K562 (cell line): ENCODE measurements around the gene LY6G6F. TPM values are rescaled to one million over a fixed set of nuclear protein-coding genes. Genes with fewer than 3 reads are reported as not detected.
A peak's percentile ranks its signal among the peaks of the same experiment; 100 is the strongest.

Experiments
- DEAF1 ChIP-seq: fragments of 450-650 bp; formaldehyde crosslinking; IDR thresholded peaks from 2 replicates; pipeline ENCODE4 v1.4.0; 2020; ENCODE audit warnings: mild to moderate bottlenecking, moderate library complexity
- E2F4 ChIP-seq: sonication (generic); formaldehyde crosslinking; IDR thresholded peaks from 2 replicates; pipeline ENCODE4 v1.8.0; 2022; ENCODE audit warnings: mild to moderate bottlenecking, low read depth, missing genetic modification reagents
- ERF ChIP-seq: fragments of 450-650 bp; formaldehyde crosslinking; IDR thresholded peaks from 2 replicates; pipeline ENCODE4 v1.4.0; 2020; ENCODE audit warnings: mild to moderate bottlenecking, mixed read lengths
- GTF2A2 ChIP-seq: IDR thresholded peaks from 2 replicates; pipeline ENCODE4 v1.6.1; 2016; ENCODE audit warnings: mild to moderate bottlenecking, missing genetic modification characterization, missing compliant biosample characterization
- KLF13 ChIP-seq: fragments of 450-650 bp; IDR thresholded peaks from 2 replicates; pipeline ENCODE4 v1.6.1; 2016; ENCODE audit warnings: missing genetic modification characterization, low read depth, mild to moderate bottlenecking, missing compliant biosample characterization, moderate library complexity, borderline replicate concordance
- MAZ ChIP-seq, 2 experiments: fragments of 450-650 bp in 1 of 2; sonication (generic) in 1 of 2; formaldehyde crosslinking; IDR thresholded peaks in 1 of 2; conservative IDR thresholded peaks in 1 of 2; 2 replicates each; pipeline versions ENCODE4 v1.4.0 to v1.5.0; 2020; ENCODE audit warnings: mild to moderate bottlenecking in 1 of 2, missing genetic modification reagents in 1 of 2
- MEF2A ChIP-seq: IDR thresholded peaks from 2 replicates; pipeline ENCODE4 v1.6.1; 2011; ENCODE audit warnings: low read depth, mild to moderate bottlenecking, low read length, moderate library complexity; ENCODE audit not compliant: control insufficient read depth
- MYNN ChIP-seq, 2 experiments: sonication (generic); formaldehyde crosslinking in 1 of 2; IDR thresholded peaks; 2 replicates each; pipeline versions ENCODE4 v1.5.0 to v1.6.1; 2016 to 2020; ENCODE audit warnings: antibody characterized with exemption in 1 of 2, missing genetic modification reagents in 1 of 2
- NR1H2 ChIP-seq: sonication (generic); formaldehyde crosslinking; IDR thresholded peaks from 2 replicates; pipeline ENCODE4 v1.4.0; 2020; ENCODE audit warnings: mild to moderate bottlenecking, missing genetic modification reagents
- OTX1 ChIP-seq: fragments of 450-650 bp; formaldehyde crosslinking; IDR thresholded peaks from 2 replicates; pipeline ENCODE4 v1.4.0; 2022; ENCODE audit warnings: mild to moderate bottlenecking
- SRSF9 ChIP-seq: fragments of 200-400 bp; formaldehyde crosslinking; IDR thresholded peaks from 2 replicates; pipeline ENCODE4 v1.6.1; 2017; ENCODE audit warnings: low read depth, low read length, borderline replicate concordance
- THRA ChIP-seq: fragments of 450-650 bp; IDR thresholded peaks from 2 replicates; pipeline ENCODE4 v1.6.1; 2017; ENCODE audit warnings: mild to moderate bottlenecking, moderate library complexity
- ZNF134 ChIP-seq: fragments of 250-450 bp; sonication (Bioruptor Pico); conservative IDR thresholded peaks from 2 replicates; pipeline ENCODE4 v1.4.0; 2020
- ZNF23 ChIP-seq: fragments of 250-450 bp; sonication (Bioruptor Pico); IDR thresholded peaks from 2 replicates; pipeline ENCODE4 v1.4.0; 2020; ENCODE audit warnings: mild to moderate bottlenecking
- ZNF57 ChIP-seq: fragments of 450-650 bp; formaldehyde crosslinking; IDR thresholded peaks from 2 replicates; pipeline ENCODE4 v1.4.0; 2020; ENCODE audit warnings: mild to moderate bottlenecking, moderate library complexity
- ZNF609 ChIP-seq: sonication (generic); formaldehyde crosslinking; IDR thresholded peaks from 2 replicates; pipeline ENCODE4 v1.8.1; 2023; ENCODE audit warnings: missing genetic modification reagents, mild to moderate bottlenecking, borderline replicate concordance
- polyA plus RNA-seq, 8 experiments: library from polyadenylated mRNA; depleted of rRNA in 4 of 8; stranded (reverse) in 5 of 8; unstranded in 3 of 8; fragments of >200 nt; fragmentation: Nextera tagmentation in 2 of 8; fragmentation: Illumina TruSeq in 1 of 8; extraction: Ambion mirVana in 2 of 8; extraction: Trizol in 1 of 8; gene quantifications; 2 replicates each; pipeline versions ENCODE4 v1.2.1 to v1.2.3, GENCODE V29; 2011 to 2014; ENCODE audit warnings: inconsistent platforms in 1 of 8, missing spikeins in 1 of 8
- total RNA-seq, 7 experiments: library from RNA; depleted of rRNA in 6 of 7; stranded (reverse); fragments of >200 nt in 6 of 7; fragmentation: Illumina TruSeq in 2 of 7; extraction: Trizol in 2 of 7; gene quantifications; 2 replicates each; pipeline versions ENCODE4 v1.2.1 to v1.2.3, GENCODE V29; 2011 to 2021; ENCODE audit warnings: low replicate concordance in 1 of 7
- TF ChIP-seq, protein P1 (sequence below), 2 experiments: fragments of 450-650 bp; conservative IDR thresholded peaks; 2 replicates each; pipeline ENCODE4 v1.6.1; 2017; ENCODE audit warnings: mild to moderate bottlenecking in 2 of 2, moderate library complexity in 2 of 2

Gene LY6G6F
- total and polyA plus RNA-seq, 9 of the 15 experiments (the other 6 are each of a cell fraction or from before 2014, with no cell fraction given) = 0.14 to 0.50 (median 0.28) TPM; not detected in 2

DNA sequence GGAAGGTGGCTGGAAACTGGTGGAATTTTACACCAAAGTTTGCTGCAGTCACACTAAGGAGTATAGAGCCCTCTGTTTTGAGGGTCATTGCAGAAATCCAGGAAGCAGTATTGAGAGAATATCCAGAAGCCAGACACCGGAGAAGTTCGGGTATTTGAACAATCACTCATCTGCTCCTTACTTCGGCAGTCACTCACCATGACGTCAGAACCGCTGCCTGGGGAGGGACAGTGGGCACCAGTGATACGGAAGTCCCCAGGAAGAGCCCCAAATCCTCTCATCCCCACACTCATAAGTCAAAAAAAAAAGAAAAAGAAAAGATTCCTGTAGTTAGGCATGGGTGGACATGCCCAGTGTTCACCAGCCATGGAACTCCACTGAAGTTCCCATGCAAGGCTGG, 29.8 kb upstream of the LY6G6F start (continued):
- TF ChIP-seq ERF = peak; percentile 52; the same call in 1 of the 2 replicates
- TF ChIP-seq ZNF57 = no peak
- no peak for TF ChIP-seq MEF2A
- no peak for TF ChIP-seq OTX1
- TF ChIP-seq ZNF609 (CRISPR knock-in tag) = no peak
- TF ChIP-seq THRA = no peak
- TF ChIP-seq DEAF1 (CRISPR knock-in tag) = 0 out of 2 replicates have a peak, but pooled peaks have one; percentile 16
- TF ChIP-seq, protein P1, sequence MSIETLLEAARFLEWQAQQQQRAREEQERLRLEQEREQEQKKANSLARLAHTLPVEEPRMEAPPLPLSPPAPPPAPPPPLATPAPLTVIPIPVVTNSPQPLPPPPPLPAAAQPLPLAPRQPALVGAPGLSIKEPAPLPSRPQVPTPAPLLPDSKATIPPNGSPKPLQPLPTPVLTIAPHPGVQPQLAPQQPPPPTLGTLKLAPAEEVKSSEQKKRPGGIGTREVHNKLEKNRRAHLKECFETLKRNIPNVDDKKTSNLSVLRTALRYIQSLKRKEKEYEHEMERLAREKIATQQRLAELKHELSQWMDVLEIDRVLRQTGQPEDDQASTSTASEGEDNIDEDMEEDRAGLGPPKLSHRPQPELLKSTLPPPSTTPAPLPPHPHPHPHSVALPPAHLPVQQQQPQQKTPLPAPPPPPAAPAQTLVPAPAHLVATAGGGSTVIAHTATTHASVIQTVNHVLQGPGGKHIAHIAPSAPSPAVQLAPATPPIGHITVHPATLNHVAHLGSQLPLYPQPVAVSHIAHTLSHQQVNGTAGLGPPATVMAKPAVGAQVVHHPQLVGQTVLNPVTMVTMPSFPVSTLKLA (conservative IDR thresholded peaks at IDR 0.05) = no peak
- TF ChIP-seq NR1H2 = no peak
- 0 out of 4 replicates have a peak, but pooled peaks of 1 of the 2 experiments have one; percentile 27 for TF ChIP-seq MAZ (CRISPR knock-in tag; conservative IDR thresholded peaks at IDR 0.05 in 1 of 2, IDR thresholded peaks at IDR 0.05 in 1 of 2)
- TF ChIP-seq E2F4 = 0 out of 2 replicates have a peak, but pooled peaks have one; percentile 2
- no peak for TF ChIP-seq MYNN (IDR thresholded peaks at IDR 0.05)
- TF ChIP-seq MYNN (CRISPR knock-in tag; IDR thresholded peaks at IDR 0.05) = no peak
- no peak for TF ChIP-seq KLF13 (tag)
- TF ChIP-seq ZNF134 = no peak
- no peak for TF ChIP-seq GTF2A2 (tag)
- TF ChIP-seq SRSF9 = no peak
- TF ChIP-seq ZNF23 (CRISPR knock-in tag) = no peak
